Endothelial cell of umbilical vein (primary cell): ENCODE results near the gene PRPSAP1. TPM values are rescaled to one million over a fixed set of nuclear protein-coding genes. Genes with fewer than 3 reads are reported as not detected.

ENCODE experiments used
- BruUV-seq: library from RNA; stranded (reverse); fragments of 400-500 nt; replicated peaks from 2 replicates; lab custom pipeline; 2021; lab: Mats Ljungman, UMichigan
- CTCF ChIA-PET: fragments of 300-600, 350-600 bp; sonication (Branson Sonifier 250); formaldehyde crosslinking; loops from one replicate; lab custom pipeline; 2021; ENCODE audit warnings: antibody characterized with exemption, inconsistent platforms; lab: Charles Lee
- POLR2A ChIA-PET: fragments of 300-600, 350-600 bp; sonication (Branson Sonifier 250); formaldehyde crosslinking; loops from one replicate; lab custom pipeline; 2021; ENCODE audit warnings: antibody characterized with exemption, inconsistent platforms; lab: Charles Lee
- DNase-seq: peaks from one replicate; pipeline ENCODE4 v3.0.0-alpha.2; 2011; ENCODE audit warnings: low read depth, low spot score
- FAIRE-seq: peaks from 2 replicates; lab custom pipeline; 2011; peaks lifted over from hg19 to GRCh38; lab: Jason Lieb, UNC
- H2AFZ ChIP-seq: 2 replicates; pipeline ENCODE4 v1.6.0; 2012; ENCODE audit warnings: low read depth, low read length, control low read depth, inconsistent platforms
- H3K27ac ChIP-seq: 2 replicates; pipeline ENCODE4 v1.5.1; 2011; ENCODE audit warnings: low read depth, mild to moderate bottlenecking, control low read depth, low read length, moderate library complexity; ENCODE audit not compliant: insufficient read depth
- H3K27me3 ChIP-seq, 2 experiments: 2 replicates each; pipeline versions ENCODE4 v1.6.0 to v1.6.1; 2011; ENCODE audit warnings: low read length in 2 of 2, mixed read lengths in 1 of 2; ENCODE audit not compliant: control insufficient read depth in 2 of 2, insufficient read depth in 2 of 2
- H3K36me3 ChIP-seq, 2 experiments: 2 replicates in 1 of 2; 3 replicates in 1 of 2; pipeline ENCODE4 v1.5.1; 2011; ENCODE audit warnings: low read length in 2 of 2, mild to moderate bottlenecking in 1 of 2, moderate library complexity in 1 of 2; ENCODE audit not compliant: control insufficient read depth in 2 of 2, insufficient read depth in 2 of 2; ENCODE audit errors: extremely low read depth in 1 of 2
- H3K4me1 ChIP-seq: 3 replicates; pipeline ENCODE4 v1.5.1; 2011; ENCODE audit warnings: mild to moderate bottlenecking, low read length; ENCODE audit not compliant: control insufficient read depth, insufficient read depth; ENCODE audit errors: extremely low read depth
- H3K4me2 ChIP-seq: 2 replicates; pipeline ENCODE4 v1.6.1; 2011; ENCODE audit warnings: low read length, control low read depth, mixed read lengths; ENCODE audit not compliant: insufficient read depth
- H3K4me3 ChIP-seq, 3 experiments: fragments of 200-600 bp in 1 of 3; sonication (generic), shearing (Covaris generic) in 1 of 3; replicated peaks in 1 of 3; 2 replicates each; pipeline ENCODE4 v1.5.1; 2011 to 2016; ENCODE audit warnings: control low read depth in 3 of 3, low read length in 3 of 3, mild to moderate bottlenecking in 2 of 3, inconsistent platforms in 1 of 3, low read depth in 1 of 3, moderate library complexity in 1 of 3; ENCODE audit not compliant: insufficient read depth in 1 of 3
- H3K79me2 ChIP-seq: 2 replicates; pipeline ENCODE4 v1.6.0; 2012; ENCODE audit warnings: low read length, inconsistent platforms; ENCODE audit not compliant: control insufficient read depth, insufficient read depth
- H3K9ac ChIP-seq: replicated peaks from 2 replicates; pipeline ENCODE3; 2011; ENCODE audit warnings: low read length, control low read depth; ENCODE audit not compliant: insufficient read depth; ENCODE audit errors: extremely low read depth
- H3K9me1 ChIP-seq: replicated peaks from 3 replicates; pipeline ENCODE4 v1.6.0; 2011; ENCODE audit warnings: mild to moderate bottlenecking, low read length; ENCODE audit not compliant: control insufficient read depth, insufficient read depth; ENCODE audit errors: extremely low read depth
- H3K9me3 ChIP-seq: replicated peaks from 2 replicates; pipeline ENCODE4 v1.5.1; 2012; ENCODE audit warnings: low read length, inconsistent platforms; ENCODE audit not compliant: control insufficient read depth, insufficient read depth
- H4K20me1 ChIP-seq: replicated peaks from 2 replicates; pipeline ENCODE3; 2011; ENCODE audit warnings: mild to moderate bottlenecking, low read length; ENCODE audit not compliant: control insufficient read depth, insufficient read depth; ENCODE audit errors: extremely low read depth
- CTCF ChIP-seq, 2 donors: IDR thresholded peaks; 1 replicate in 1 of 2; 2 replicates in 1 of 2; pipeline ENCODE4 v1.5.1; 2011; ENCODE audit warnings: low read length in 2 of 2, mild to moderate bottlenecking in 2 of 2, moderate library complexity in 2 of 2, control low read depth in 1 of 2, inconsistent platforms in 1 of 2, low read depth in 1 of 2; ENCODE audit not compliant: insufficient read depth in 1 of 2; ENCODE audit errors: extremely low read depth in 1 of 2
- FOS ChIP-seq: IDR thresholded peaks from 2 replicates; pipeline ENCODE4 v1.6.1; 2011; ENCODE audit warnings: mild to moderate bottlenecking, low read length, moderate library complexity, borderline replicate concordance; ENCODE audit not compliant: insufficient read depth
- GATA2 ChIP-seq: IDR thresholded peaks from 2 replicates; pipeline ENCODE4 v1.7.0; 2011; ENCODE audit warnings: low read depth, mild to moderate bottlenecking, moderate library complexity, mixed read lengths, low read length; ENCODE audit not compliant: insufficient read length, insufficient read depth
- POLR2A ChIP-seq: IDR thresholded peaks from 2 replicates; pipeline ENCODE4 v1.6.1; 2012; ENCODE audit warnings: low read depth, mild to moderate bottlenecking, control low read depth, low read length
- dilution Hi-C: fragments of 300-500 bp; cut with MboI; formaldehyde crosslinking; loops from one replicate; pipeline ENCODE4 v1.15.0; 2019; ENCODE audit warnings: low sequenced_read_pairs; ENCODE audit not compliant: extremely low pct_ligation_motif_present
- intact Hi-C: fragments of 100-400 bp; cut with micrococcal nuclease; formaldehyde crosslinking; loops from one replicate; pipeline ENCODE4 v1.10.0; 2022
- polyA plus RNA-seq, 4 experiments: library from polyadenylated mRNA; depleted of rRNA in 3 of 4; stranded (reverse) in 3 of 4; unstranded in 1 of 4; fragments of >200 nt; gene quantifications; 2 replicates each; pipeline versions ENCODE4 v1.2.1 to v1.2.3, GENCODE V29; 2011 to 2012; ENCODE audit warnings: missing spikeins in 1 of 4
- total RNA-seq: library from RNA; stranded (reverse); gene quantifications from 2 replicates; pipeline ENCODE4 v1.2.3, GENCODE V29; 2021

PRPSAP1 gene
- total and polyA plus RNA-seq, 2 donors (not counting 3 experiments of a cell fraction or from before 2014, with no cell fraction given), result 90.2 to 123 TPM

DNA sequence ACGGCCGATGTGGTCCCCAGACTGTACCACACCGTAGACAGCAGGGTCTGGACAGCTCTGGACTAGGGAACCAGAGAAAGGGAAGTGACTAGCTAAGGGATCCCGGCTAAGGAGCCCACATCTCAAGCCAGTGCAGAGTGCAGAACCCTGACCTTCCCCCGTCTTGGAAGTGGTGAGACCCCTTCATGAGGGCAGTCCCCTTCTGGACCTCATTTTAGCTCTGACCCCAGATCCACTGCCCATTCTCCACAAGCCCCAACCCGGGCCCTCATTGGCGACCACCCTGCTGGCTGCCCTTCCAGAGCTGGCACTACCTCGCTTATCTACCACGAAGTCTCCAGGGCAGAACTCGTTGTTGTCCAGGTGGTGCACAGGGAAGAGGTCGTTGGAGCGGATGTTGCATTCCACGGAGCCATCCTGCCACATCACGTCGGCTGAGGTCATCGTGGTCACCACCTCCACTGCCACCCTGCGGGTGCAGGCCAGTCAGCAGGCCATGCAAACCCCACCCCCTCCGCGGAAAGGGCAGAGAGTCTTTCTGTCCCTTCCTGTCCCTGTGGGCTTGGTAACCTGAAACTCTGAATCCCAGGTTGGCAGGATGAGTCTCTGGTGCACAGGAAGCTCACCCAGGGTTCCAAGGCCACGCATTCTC is 44.9 kb upstream of the PRPSAP1 start:
- H3K9me1 ChIP-seq, result no peaks in the 10 kb centered on the region
- no peak for FAIRE-seq
- H3K4me3 ChIP-seq, result no peak overlapping the region
- no peaks in the 10 kb centered on the region for H3K79me2 ChIP-seq
- intact Hi-C loops (loop anchor here (1.0 to 2.0 kb wide), 5 partner anchors 9 to 95 kb away; no protein-coding TSS in a partner anchor), dilution Hi-C loops (no loop called here)
- CTCF ChIA-PET, result interaction anchor here (0.7 to 4.7 kb wide), 37 partner anchors 7 to 379 kb away, joined by 3 to 155 read pairs (median 6); partner anchors contain the start of genes EXOC7, PRPSAP1, QRICH2 and RHBDF2
- H3K9me3 ChIP-seq, result no peaks in the 10 kb centered on the region
- TF ChIP-seq FOS (no peak), POLR2A (no peak), CTCF (IDR thresholded peaks at IDR 0.05; ENCODE audit: extremely low read depth in 1 of 2, insufficient read depth in 1 of 2, low read depth in 1 of 2, low read length in 2 of 2) (no peak), GATA2 (no peak)
- H3K27ac ChIP-seq, result no peak overlapping the region
- BruUV-seq, result no TSS peak
- H4K20me1 ChIP-seq, result no peaks in the 10 kb centered on the region
- H3K36me3 ChIP-seq, result peaks cover 6 to 57% of the 10 kb centered on the region in 2 experiments
- no peak for DNase-seq
- H3K9ac ChIP-seq, result no peak overlapping the region
- no peaks in the 10 kb centered on the region for H3K4me1 ChIP-seq
- no peaks in the 10 kb centered on the region for H3K27me3 ChIP-seq
- no peak overlapping the region for H3K4me2 ChIP-seq
- H2AFZ ChIP-seq, result no peak overlapping the region
- POLR2A ChIA-PET, result no interaction called here
